ENCODE results near the gene OR52H1. TPM values are rescaled to one million over a fixed set of nuclear protein-coding genes. Genes with fewer than 3 reads are reported as not detected.

OR52H1 gene
- total RNA-seq, 1 donor from 2014 or later: not detected

DNA sequence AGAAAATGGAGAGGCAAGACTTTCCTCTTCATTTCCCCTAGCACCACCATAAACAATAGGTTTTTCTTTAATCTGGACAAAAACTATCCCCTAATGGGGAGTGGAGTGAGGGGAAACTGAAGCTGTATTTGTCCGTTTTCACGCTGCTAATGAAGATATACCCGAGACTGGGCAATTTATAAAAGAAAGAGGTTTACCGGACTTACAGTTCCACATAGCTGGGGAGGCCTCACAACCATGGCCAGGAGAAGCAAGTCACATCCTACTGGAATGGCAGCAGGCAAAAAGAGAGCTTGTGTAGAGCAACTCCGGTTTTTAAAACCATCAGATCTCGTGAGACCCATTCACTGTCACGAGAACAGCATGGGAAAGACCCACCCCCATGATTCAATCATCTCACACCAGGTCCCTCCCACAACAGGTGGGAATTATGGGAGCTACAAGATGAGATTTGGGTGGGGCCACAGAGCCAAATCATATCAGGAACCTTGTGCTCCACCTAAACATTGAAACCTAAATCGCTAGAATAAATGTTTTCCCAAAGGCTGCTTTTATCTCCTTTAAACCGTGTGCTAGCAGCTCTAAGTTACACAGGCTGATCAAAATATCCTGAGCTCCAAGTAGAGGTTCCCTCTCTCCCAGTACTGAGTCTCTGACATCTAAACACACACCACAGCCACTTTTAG, 42.8 kb downstream of the OR52H1 start:
- no peak overlapping the region for H3K4me3 ChIP-seq
- TF ChIP-seq, protein P1, sequence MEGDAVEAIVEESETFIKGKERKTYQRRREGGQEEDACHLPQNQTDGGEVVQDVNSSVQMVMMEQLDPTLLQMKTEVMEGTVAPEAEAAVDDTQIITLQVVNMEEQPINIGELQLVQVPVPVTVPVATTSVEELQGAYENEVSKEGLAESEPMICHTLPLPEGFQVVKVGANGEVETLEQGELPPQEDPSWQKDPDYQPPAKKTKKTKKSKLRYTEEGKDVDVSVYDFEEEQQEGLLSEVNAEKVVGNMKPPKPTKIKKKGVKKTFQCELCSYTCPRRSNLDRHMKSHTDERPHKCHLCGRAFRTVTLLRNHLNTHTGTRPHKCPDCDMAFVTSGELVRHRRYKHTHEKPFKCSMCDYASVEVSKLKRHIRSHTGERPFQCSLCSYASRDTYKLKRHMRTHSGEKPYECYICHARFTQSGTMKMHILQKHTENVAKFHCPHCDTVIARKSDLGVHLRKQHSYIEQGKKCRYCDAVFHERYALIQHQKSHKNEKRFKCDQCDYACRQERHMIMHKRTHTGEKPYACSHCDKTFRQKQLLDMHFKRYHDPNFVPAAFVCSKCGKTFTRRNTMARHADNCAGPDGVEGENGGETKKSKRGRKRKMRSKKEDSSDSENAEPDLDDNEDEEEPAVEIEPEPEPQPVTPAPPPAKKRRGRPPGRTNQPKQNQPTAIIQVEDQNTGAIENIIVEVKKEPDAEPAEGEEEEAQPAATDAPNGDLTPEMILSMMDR (IDR thresholded peaks at IDR 0.05): no peak
- no peak for TF ChIP-seq POLR2AphosphoS5 (IDR thresholded peaks at IDR 0.05; ENCODE audit: insufficient read depth in 1 of 2, low read depth in 1 of 2)
- TF ChIP-seq POLR2A (IDR thresholded peaks at IDR 0.05): no peak
- H3K9me3 ChIP-seq: no peaks in the 10 kb centered on the region
- intact Hi-C loops (cut with DNase I): no loop called here
- no peak overlapping the region for H3K27ac ChIP-seq
- no peaks in the 10 kb centered on the region for H3K36me3 ChIP-seq
- H3K27me3 ChIP-seq: no peaks in the 10 kb centered on the region
- no peaks in the 10 kb centered on the region for H3K4me1 ChIP-seq
- no peak for DNase-seq (ENCODE audit: extremely low spot score in 2 of 2)

DNA sequence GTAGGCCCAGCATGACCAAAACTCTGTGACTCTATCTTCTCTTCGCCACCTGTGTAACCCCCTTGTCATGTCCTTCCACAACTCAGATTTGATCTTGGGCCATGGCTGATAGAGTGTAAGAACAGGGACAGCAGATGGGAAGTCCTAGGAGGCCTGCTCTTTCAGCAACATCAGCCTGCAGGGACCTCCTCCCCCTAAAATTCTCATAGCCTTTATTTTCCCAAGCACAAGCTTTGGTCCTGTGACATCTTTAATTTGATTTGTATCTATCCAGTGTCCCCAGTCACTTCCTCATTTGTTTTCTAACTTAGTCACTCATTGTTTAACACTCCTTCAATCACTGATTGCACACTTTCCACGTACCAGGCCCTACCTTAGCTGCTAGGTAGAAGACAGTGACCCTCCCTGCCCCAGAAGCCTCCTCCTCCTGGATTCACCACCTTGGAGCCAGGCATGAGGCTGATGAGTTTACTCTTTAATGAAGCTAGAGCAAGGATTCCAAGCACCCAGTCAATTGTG, 43.9 kb downstream of the OR52H1 start:
- no peak overlapping the region for H3K27ac ChIP-seq
- TF ChIP-seq POLR2AphosphoS5 (IDR thresholded peaks at IDR 0.05; ENCODE audit: insufficient read depth in 1 of 2, low read depth in 1 of 2) (no peak), POLR2A (IDR thresholded peaks at IDR 0.05) (no peak)
- TF ChIP-seq, protein P1 (IDR thresholded peaks at IDR 0.05): no peak
- H3K36me3 ChIP-seq: no peaks in the 10 kb centered on the region
- no peak for DNase-seq (ENCODE audit: extremely low spot score in 2 of 2)
- H3K9me3 ChIP-seq: no peaks in the 10 kb centered on the region
- H3K4me3 ChIP-seq: no peak overlapping the region
- H3K4me1 ChIP-seq: no peaks in the 10 kb centered on the region
- intact Hi-C loops (cut with DNase I): no loop called here
- H3K27me3 ChIP-seq: no peaks in the 10 kb centered on the region

- intact Hi-C loops (cut with DNase I): no loop called here
- H3K36me3 ChIP-seq: no peaks in the 10 kb centered on the region
- TF ChIP-seq, protein P1 (IDR thresholded peaks at IDR 0.05): no peak
- TF ChIP-seq POLR2A (IDR thresholded peaks at IDR 0.05): no peak
- TF ChIP-seq POLR2AphosphoS5 (IDR thresholded peaks at IDR 0.05; ENCODE audit: insufficient read depth in 1 of 2, low read depth in 1 of 2): no peak
- H3K27ac ChIP-seq: no peak overlapping the region
- H3K27me3 ChIP-seq: no peaks in the 10 kb centered on the region
- no peaks in the 10 kb centered on the region for H3K9me3 ChIP-seq
- H3K4me3 ChIP-seq: no peak overlapping the region
- H3K4me1 ChIP-seq: no peaks in the 10 kb centered on the region
- no peak for DNase-seq (ENCODE audit: extremely low spot score in 2 of 2)
Measured at GRCh38 chr11:5500393-5500801, 47.9 kb downstream of the OR52H1 start.

DNA sequence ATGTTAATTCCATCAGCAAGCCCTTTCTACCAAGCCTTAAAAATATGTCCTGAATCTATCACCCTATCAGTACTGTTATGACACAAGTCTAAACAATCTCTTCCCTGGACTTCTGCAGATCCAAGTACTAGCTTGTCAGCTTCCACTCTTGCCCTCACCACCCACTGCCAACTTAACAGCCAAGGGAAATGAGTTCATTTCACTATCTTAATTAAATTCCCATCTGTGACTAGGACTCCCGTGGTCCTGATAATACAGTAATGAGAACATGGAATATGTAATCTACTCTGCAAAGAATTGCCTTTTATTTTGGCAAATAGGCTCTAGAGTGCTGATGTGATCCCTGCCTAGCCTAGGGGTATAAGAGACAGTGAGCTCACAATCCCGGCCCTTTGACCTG, 48.7 kb downstream of the OR52H1 start:
- intact Hi-C loops (cut with DNase I): no loop called here
- Histone ChIP-seq H3K9me3 (no peaks in the 10 kb centered on the region), H3K27ac (no peak overlapping the region), H3K4me3 (no peak overlapping the region), H3K36me3 (no peaks in the 10 kb centered on the region), H3K27me3 (no peaks in the 10 kb centered on the region), H3K4me1 (no peaks in the 10 kb centered on the region)
- no peak for DNase-seq (ENCODE audit: extremely low spot score in 2 of 2)
- TF ChIP-seq, protein P1 (IDR thresholded peaks at IDR 0.05): no peak
- TF ChIP-seq POLR2AphosphoS5 (IDR thresholded peaks at IDR 0.05; ENCODE audit: insufficient read depth in 1 of 2, low read depth in 1 of 2) (no peak), POLR2A (IDR thresholded peaks at IDR 0.05) (no peak)

Other genes starting within 250 kb of the OR52H1 start
- not detected for gene OR51B4, start 246.6 kb downstream of the OR52H1 start, total RNA-seq
- gene OR51B2, start 224.2 kb downstream of the OR52H1 start, total RNA-seq: not detected
- gene OR51B5, start 205.0 kb downstream of the OR52H1 start, total RNA-seq: 1.2 TPM
- gene OR51B6, start 197.0 kb downstream of the OR52H1 start, total RNA-seq: not detected
- gene OR51M1, start 164.7 kb downstream of the OR52H1 start, total RNA-seq: not detected
- not detected for gene OR51Q1, start 126.4 kb downstream of the OR52H1 start, total RNA-seq
- gene OR51I1, start 107.0 kb downstream of the OR52H1 start, total RNA-seq: not detected
- not detected for gene OR51I2, start 99.2 kb downstream of the OR52H1 start, total RNA-seq
- gene OR52D1, start 59.9 kb downstream of the OR52H1 start, total RNA-seq: not detected
- not detected for gene UBQLN3, start 38.6 kb downstream of the OR52H1 start, total RNA-seq
- gene UBQLNL, start 31.8 kb downstream of the OR52H1 start, total RNA-seq: 0.98 TPM
- not detected for gene OR52B6, start 32.3 kb upstream of the OR52H1 start, total RNA-seq
- 3.9 TPM for gene TRIM6, start 48.1 kb upstream of the OR52H1 start, total RNA-seq
- 6.9 TPM for gene TRIM34, start 76.5 kb upstream of the OR52H1 start, total RNA-seq
- 20.4 TPM for gene TRIM5, start 136.5 kb upstream of the OR52H1 start, total RNA-seq
- gene TRIM22, start 141.2 kb upstream of the OR52H1 start, total RNA-seq: 32.7 TPM
- not detected for gene OR56B1, start 187.9 kb upstream of the OR52H1 start, total RNA-seq
- gene OR52N4, start 205.7 kb upstream of the OR52H1 start, total RNA-seq: not detected
- not detected for gene OR52N5, start 234.8 kb upstream of the OR52H1 start, total RNA-seq
- gene OR52N1, start 242.7 kb upstream of the OR52H1 start, total RNA-seq: not detected